ENCODE measurements around the gene PRR14. TPM values are rescaled to one million over a fixed set of nuclear protein-coding genes. Genes with fewer than 3 reads are reported as not detected.

The PRR14 gene
- total and polyA plus RNA-seq, 2 of the 8 experiments (the other 6 are each of a cell fraction or from before 2014, with no cell fraction given) = 3.6 to 16.1 TPM

DNA sequence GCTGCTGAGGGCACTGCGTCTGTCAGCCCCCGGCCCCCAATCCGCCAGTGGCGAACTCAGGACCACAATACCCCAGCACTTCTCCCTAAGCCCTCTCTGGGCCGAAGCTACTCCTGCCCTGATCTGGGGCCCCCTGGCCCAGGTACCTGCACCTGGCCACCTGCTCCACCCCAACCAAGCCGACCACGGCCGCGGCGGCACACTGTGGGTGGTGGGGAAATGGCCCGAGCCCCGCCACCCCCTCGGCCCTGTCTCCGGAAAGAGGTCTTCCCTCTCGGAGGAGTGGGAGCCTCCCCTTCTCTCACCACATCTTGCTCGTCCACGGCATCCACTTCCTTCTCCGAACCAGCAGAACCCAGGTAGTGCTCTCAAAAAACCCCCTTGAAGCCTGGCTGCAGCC is 4.1 kb downstream of the PRR14 start:
- H4K8ac ChIP-seq (ENCODE audit: extremely low read depth, insufficient read depth, low read length) = no peak overlapping the region
- H3K27ac ChIP-seq (ENCODE audit: low read depth, low read length) = no peak overlapping the region
- H3K36me3 ChIP-seq (ENCODE audit: control insufficient read depth in 2 of 4, insufficient read depth in 4 of 4, low read length in 3 of 4) = no peaks in the 10 kb centered on the region; a peak in 1 of 8 replicates
- H2AK5ac ChIP-seq (ENCODE audit: low read depth, low read length) = no peak overlapping the region
- H3K4me1 ChIP-seq (replicated peaks in 1 of 4; ENCODE audit: control insufficient read depth in 3 of 4, insufficient read depth in 4 of 4, low read length in 3 of 4) = peaks cover 0 to 10% (median 5%) of the 10 kb centered on the region in 4 experiments; a peak in 6 of 7 replicates
- H2BK12ac ChIP-seq (ENCODE audit: low read depth, low read length) = no peak overlapping the region
- no peak overlapping the region for H3K14ac ChIP-seq (ENCODE audit: insufficient read length)
- H3K56ac ChIP-seq (replicated peaks; ENCODE audit: insufficient read length, low read depth, low read length) = no peak overlapping the region
- H2BK120ac ChIP-seq (replicated peaks; ENCODE audit: low read depth, low read length) = no peak overlapping the region
- no peak overlapping the region for H4K5ac ChIP-seq (ENCODE audit: insufficient read length, low read depth, low read length)
- H2BK15ac ChIP-seq (ENCODE audit: low read length) = no peak overlapping the region
- H3K9me3 ChIP-seq (ENCODE audit: insufficient read depth in 2 of 2, low read depth in 1 of 2, low read length in 1 of 2) = no peaks in the 10 kb centered on the region
- no peak for DNase-seq (ENCODE audit: low read depth in 1 of 2, low spot score in 2 of 2)
- H4K20me1 ChIP-seq (replicated peaks in 1 of 2; ENCODE audit: control insufficient read depth in 1 of 2, insufficient read depth in 2 of 2, low read length in 2 of 2) = peaks cover 2 to 5% of the 10 kb centered on the region in 2 experiments
- no peak overlapping the region for H3K4me2 ChIP-seq (ENCODE audit: insufficient read depth in 1 of 2, low read depth in 2 of 2, low read length in 2 of 2)
- H3K18ac ChIP-seq (ENCODE audit: extremely low read depth, low read length) = no peak overlapping the region
- no peak overlapping the region for H3K4me3 ChIP-seq (ENCODE audit: extremely low read depth in 1 of 4, insufficient read depth in 2 of 4, low read depth in 3 of 4, low read length in 4 of 4)
- POLR2A ChIA-PET (ENCODE audit: partially characterized antibody) = interaction anchor here (0.6 to 1.8 kb wide), 2 partner anchors 14 to 647 kb away, joined by 3 to 5 read pairs; no protein-coding TSS in a partner anchor
- H4K91ac ChIP-seq (replicated peaks; ENCODE audit: insufficient read length, low read length) = no peak overlapping the region
- H3K23me2 ChIP-seq (ENCODE audit: low read depth, low read length) = peaks cover 14% of the 10 kb centered on the region; the same call in 1 of the 2 replicates
- no peak overlapping the region for H2BK20ac ChIP-seq (ENCODE audit: low read length)
- no peak overlapping the region for H2BK5ac ChIP-seq (ENCODE audit: low read depth, low read length)
- 92% methylated on average over 11 of the region's 18 CpGs; no CpG with 5 or more reads in 1 of the 2 experiments for WGBS, 2 experiments (ENCODE audit: extremely low coverage in 1 of 2, insufficient coverage in 1 of 2, insufficient read length in 1 of 2, insufficient replicate concordance in 2 of 2, low coverage in 1 of 2, low lambda C conversion rate in 2 of 2, missing lambda C conversion rate in 1 of 2)
- no peaks in the 10 kb centered on the region for H3K79me2 ChIP-seq (ENCODE audit: control insufficient read depth in 1 of 2, insufficient read depth in 2 of 2, low read length in 2 of 2)
- H3K4ac ChIP-seq (replicated peaks; ENCODE audit: insufficient read length, low read depth, low read length) = no peak overlapping the region
- no peak overlapping the region for H3K9ac ChIP-seq (replicated peaks in 1 of 4; ENCODE audit: extremely low read depth in 1 of 4, low read depth in 3 of 4, low read length in 3 of 4)
- peaks cover 0 to 19% (median 11%) of the 10 kb centered on the region in 4 experiments; a peak in 6 of 7 replicates for H3K27me3 ChIP-seq (replicated peaks in 1 of 4; ENCODE audit: control insufficient read depth in 3 of 4, extremely low read depth in 1 of 4, insufficient read depth in 3 of 4, low read length in 3 of 4)
- FAIRE-seq = no peak
- H3K79me1 ChIP-seq (ENCODE audit: low read depth, low read length) = 0 out of 2 replicates have a peak, but pooled peaks cover 2% of the 10 kb centered on the region
- no peak overlapping the region for H2AFZ ChIP-seq (ENCODE audit: low read length)
- TF ChIP-seq POLR2AphosphoS5 (IDR thresholded peaks at IDR 0.05; ENCODE audit: low read depth, low read length) (no peak), CREB1 (IDR thresholded peaks at IDR 0.05) (no peak), TCF12 (IDR thresholded peaks at IDR 0.05; ENCODE audit: low read depth, low read length) (no peak)
- CTCF ChIA-PET (ENCODE audit: partially characterized antibody) = interaction anchor here (0.6 to 8.2 kb wide), 4 partner anchors 9 to 40 kb away, joined by 3 to 48 read pairs (median 6); no protein-coding TSS in a partner anchor
- H3K23ac ChIP-seq (ENCODE audit: insufficient read length) = no peak overlapping the region

Measured in H1 (cell line).